Left renal pelvis (tissue), 4 donors: Measurements from ENCODE around the gene TMEM139. TPM values are rescaled to one million over a fixed set of nuclear protein-coding genes. Genes with fewer than 3 reads are reported as not detected.
"Not testable (repeated sequence)": the region's sequence is repeated elsewhere in the genome, so short reads cannot be mapped to it uniquely, and the experiment has no call there.

Source experiments
- DNase-seq, 4 donors: peaks; one replicate each; pipeline ENCODE4 v3.0.0-alpha.2; 2013; ENCODE audit warnings: low read depth in 4 of 4, low spot score in 3 of 4
- polyA plus RNA-seq, 4 donors: library from polyadenylated mRNA; unstranded; fragments of 120-200 nt; gene quantifications; one replicate each; pipeline ENCODE4 v1.2.1, GENCODE V29; 2013; ENCODE audit not compliant: insufficient read length in 4 of 4

Gene TMEM139
- polyA plus RNA-seq, 4 donors: 2.7 to 72.7 (median 52.7) TPM

- peak; percentile 88 to 91 (median 90) for DNase-seq
Observed at GRCh38 chr7:143287935-143288826, 3.4 kb downstream of the TMEM139 start, which contains the start of gene CASP2. TSS of gene CASP2 (plus strand) at chr7:143288351. CDS start at chr7:143288456, 105 bp downstream.

DNA sequence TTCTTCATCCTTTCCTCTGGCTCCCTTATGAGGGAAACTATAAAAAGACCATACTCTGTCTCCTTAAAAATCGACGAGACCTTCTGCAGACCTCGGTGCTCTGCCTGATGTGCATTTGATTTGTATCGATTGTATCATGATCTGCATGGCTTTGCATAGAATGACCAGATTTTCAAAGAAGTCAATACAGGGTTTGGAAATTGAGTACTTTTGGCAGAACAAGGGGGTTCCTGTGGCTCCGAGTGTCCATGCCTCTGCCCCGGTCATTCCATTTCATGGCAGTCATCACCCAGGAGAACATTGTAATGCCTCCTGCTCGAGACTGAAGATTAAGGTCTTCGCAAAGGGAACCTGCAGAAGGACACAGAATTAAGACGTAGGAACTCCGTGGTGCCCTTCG, 4.1 kb downstream of the TMEM139 start:
- no peak for DNase-seq

- no peak for DNase-seq
Observed at GRCh38 chr7:143289421-143289820, 4.7 kb downstream of the TMEM139 start.

- DNase-seq: not testable (repeated sequence)
Observed at GRCh38 chr7:143289888-143290287, 5.1 kb downstream of the TMEM139 start.

DNA sequence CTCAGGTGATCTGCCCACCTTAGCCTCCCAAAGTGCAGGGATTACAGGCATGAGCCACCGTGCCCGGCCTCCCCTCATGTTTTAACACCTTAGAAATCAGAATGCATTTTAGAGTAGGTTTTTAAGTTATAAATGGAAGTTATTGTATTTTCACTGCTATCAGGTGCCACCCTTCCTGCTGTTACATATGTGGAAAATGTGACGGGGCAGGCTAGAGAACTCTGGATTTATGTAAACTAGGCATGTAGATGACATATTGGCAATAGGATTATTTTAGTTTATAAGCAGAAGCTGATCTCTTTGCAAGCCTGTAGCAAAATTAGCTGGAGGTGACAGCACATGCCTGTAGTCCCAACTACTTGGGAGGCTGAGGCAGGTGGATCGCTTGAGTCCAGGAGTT, 5.5 kb downstream of the TMEM139 start:
- no peak for DNase-seq

GRCh38 chr7:143292876-143293275, 8.1 kb downstream of the TMEM139 start:
- DNase-seq: no peak

DNA sequence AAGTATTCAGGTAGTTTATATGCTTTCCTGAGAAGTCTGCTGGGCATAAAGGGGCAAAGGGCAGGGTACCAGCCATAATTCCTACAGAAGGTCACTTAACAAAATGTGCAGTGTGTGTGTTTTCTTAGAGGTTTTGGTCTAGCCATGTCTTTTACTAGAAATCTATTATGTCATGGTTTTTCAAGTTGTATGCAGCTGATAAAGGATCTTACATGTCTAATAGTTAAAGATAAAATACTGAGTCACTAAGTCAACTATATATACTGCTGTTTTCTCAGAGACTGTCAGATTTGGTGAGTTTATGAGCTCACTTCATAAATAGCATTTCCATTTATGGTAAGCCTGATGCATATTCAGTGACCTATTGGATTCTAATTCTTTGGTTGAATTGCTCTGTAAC, 11.1 kb downstream of the TMEM139 start:
- DNase-seq: no peak

GRCh38 chr7:143296686-143297085, 11.9 kb downstream of the TMEM139 start:
- DNase-seq: no peak

DNA sequence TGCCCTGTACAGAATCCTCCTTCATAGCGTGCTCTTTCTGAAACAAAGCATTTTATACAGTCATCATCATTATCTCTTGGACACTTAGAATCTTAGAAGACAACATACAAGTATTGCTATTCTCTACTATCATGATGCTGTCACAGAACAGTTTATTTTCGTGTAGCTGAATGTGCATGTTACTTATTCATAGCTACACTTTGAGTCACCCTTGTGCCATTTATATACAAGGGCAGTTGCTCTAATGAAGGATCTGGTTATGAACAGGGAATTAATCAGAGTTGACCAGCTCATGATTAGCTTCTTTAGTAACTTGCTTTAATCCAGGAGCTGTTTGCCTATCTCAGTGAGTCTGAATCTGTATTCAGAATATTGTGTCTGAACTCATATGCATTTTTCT, 14.6 kb downstream of the TMEM139 start:
- no peak for DNase-seq

- DNase-seq: no peak
Observed at GRCh38 chr7:143299840-143300239, 15.1 kb downstream of the TMEM139 start.

- DNase-seq: no peak
Observed at GRCh38 chr7:143300959-143301935, 16.5 kb downstream of the TMEM139 start.

- DNase-seq: no peak
Observed at GRCh38 chr7:143303733-143304132, 19.0 kb downstream of the TMEM139 start.

DNA sequence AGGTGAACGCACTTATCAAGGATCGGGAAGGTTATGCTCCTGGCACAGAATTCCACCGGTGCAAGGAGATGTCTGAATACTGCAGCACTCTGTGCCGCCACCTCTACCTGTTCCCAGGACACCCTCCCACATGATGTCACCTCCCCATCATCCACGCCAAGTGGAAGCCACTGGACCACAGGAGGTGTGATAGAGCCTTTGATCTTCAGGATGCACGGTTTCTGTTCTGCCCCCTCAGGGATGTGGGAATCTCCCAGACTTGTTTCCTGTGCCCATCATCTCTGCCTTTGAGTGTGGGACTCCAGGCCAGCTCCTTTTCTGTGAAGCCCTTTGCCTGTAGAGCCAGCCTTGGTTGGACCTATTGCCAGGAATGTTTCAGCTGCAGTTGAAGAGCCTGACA, 20.2 kb downstream of the TMEM139 start:
- DNase-seq: no peak

DNA sequence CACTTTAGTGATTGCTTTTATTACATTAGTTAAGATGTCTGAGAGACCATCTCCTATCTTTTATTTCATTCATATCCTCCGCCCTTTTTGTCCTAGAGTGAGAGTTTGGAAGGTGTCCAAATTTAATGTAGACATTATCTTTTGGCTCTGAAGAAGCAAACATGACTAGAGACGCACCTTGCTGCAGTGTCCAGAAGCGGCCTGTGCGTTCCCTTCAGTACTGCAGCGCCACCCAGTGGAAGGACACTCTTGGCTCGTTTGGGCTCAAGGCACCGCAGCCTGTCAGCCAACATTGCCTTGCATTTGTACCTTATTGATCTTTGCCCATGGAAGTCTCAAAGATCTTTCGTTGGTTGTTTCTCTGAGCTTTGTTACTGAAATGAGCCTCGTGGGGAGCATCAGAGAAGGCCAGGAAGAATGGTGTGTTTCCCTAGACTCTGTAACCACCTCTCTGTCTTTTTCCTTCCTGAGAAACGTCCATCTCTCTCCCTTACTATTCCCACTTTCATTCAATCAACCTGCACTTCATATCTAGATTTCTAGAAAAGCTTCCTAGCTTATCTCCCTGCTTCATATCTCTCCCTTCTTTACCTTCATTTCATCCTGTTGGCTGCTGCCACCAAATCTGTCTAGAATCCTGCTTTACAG, 20.8 kb downstream of the TMEM139 start:
- DNase-seq: no peak

DNA sequence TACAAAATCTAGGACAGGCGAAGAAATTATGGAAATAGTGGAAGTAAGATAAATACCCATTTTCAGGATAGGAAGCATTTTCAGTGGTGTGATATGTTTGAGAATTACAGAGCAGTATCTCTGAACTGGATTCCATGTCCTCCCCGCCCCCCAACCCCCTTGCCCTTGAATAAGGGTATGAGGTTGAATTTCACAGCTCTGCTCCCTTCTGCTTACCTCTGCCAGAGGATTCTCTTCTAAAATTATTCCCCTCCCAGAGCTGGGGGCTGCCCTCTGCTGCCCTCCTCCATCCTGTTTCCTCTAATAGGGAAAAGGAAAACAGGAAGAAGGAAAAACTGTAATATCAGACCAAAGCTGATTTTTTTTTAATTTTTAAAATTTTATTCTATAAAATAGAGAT, 23.9 kb downstream of the TMEM139 start:
- DNase-seq: no peak

DNA sequence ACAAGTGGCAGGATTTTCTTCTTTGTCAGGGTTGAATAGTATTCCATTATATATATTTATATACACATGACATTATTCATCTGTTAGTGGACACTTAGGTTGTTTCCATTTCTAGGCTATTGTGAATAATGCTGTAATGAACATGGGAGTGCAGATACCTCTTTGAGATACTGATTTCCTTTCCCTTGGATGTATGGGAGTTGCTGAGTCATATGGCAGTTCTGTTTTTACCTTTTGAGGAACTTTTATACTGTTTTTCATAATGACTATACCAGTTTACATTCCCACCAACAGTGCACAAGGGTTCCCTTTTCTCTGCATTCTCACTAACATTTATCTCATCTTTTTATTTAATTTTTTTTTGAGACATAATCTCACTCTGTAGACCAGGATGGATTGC, 29.4 kb downstream of the TMEM139 start:
- no peak for DNase-seq

DNA sequence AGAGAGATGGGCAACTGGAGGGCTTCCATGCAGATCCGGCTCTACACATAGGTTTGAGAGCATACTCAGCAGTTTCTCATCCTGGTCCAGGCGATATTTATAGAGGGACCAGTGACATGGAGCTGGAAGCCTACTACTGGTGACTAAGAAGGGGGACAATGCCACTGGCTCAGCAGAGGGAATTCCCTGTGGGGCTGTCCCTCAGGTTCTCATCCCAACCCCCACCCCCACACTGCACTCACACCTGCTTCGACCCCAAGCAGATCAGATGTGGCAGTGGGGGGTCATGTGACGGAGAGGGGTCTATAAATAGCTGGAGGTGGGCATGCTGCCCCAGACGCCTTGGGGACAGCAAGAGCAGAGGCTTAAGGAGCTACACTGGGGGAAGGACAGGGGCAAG, 31.0 kb downstream of the TMEM139 start, which contains the start of gene CLCN1:
TSS of gene CLCN1 (plus strand) at position 336 of the 400 bp plus-strand sequence. CDS start 102 bp downstream, outside the sequence.
- DNase-seq: no peak

DNA sequence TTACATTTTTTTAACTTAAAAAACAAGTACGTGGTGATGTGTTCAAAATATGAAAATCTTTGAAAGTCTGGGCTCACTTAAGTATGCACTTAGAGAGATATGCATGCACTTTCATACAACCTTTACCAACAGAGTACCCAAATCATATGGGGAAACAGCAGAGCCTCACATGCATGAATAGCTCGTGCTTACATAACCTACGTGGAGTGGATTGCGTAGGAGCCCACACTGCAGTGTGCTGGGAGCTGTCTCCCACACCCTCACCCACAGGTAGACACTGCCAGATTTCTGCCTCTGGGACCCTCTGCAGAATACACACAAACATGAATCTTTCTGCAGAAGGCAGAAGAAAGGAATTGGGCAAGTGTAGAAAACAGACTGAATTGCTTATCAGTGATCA, 31.7 kb downstream of the TMEM139 start:
- DNase-seq: no peak

GRCh38 chr7:143318661-143319060, 33.9 kb downstream of the TMEM139 start:
- DNase-seq: no peak

- DNase-seq: no peak
Observed at GRCh38 chr7:143320620-143321019, 35.9 kb downstream of the TMEM139 start.

DNA sequence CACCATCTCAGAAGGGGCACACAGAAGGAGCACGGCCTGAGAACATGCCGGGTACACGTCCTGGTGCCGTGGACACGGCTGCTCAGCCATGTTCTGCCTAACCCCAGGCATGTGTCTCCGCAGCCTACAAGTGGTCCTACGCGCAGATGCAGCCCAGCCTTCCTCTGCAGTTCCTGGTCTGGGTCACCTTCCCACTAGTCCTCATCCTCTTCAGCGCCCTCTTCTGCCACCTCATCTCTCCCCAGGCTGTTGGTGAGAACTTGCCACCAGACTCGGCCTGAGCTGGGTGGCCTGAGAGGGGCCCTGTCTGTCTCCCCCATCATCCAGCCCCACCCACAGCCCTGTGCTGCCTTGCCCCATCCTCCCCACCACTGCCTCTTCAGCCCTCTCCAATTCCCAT, 36.5 kb downstream of the TMEM139 start:
- no peak for DNase-seq
